A673 (cell line): ENCODE results near the gene PXDN. TPM values are rescaled to one million over a fixed set of nuclear protein-coding genes. Genes with fewer than 3 reads are reported as not detected.

Source experiments
- BruUV-seq: library from RNA; stranded (reverse); fragments of 400-500 nt; replicated peaks from 2 replicates; lab custom pipeline; 2021; lab: Mats Ljungman, UMichigan
- CTCF ChIA-PET: fragments of 300-600 bp; sonication (Branson Sonifier 250); formaldehyde crosslinking; loops from one replicate; lab custom pipeline; 2022; ENCODE audit warnings: antibody characterized with exemption; lab: Charles Lee
- POLR2A ChIA-PET: fragments of 300-600 bp; sonication (Branson Sonifier 250); formaldehyde crosslinking; loops from one replicate; lab custom pipeline; 2022; ENCODE audit warnings: antibody characterized with exemption; ENCODE audit not compliant: low non-redundant PET; lab: Charles Lee
- DNase-seq: peaks from one replicate; pipeline ENCODE4 v3.0.0-alpha.2; 2015; ENCODE audit warnings: low spot score
- H3K27ac ChIP-seq: fragments of 200-600 bp; sonication (generic); 2 replicates; pipeline ENCODE4 v1.5.1; 2016; ENCODE audit warnings: mixed run types, low read depth, mild to moderate bottlenecking, mixed read lengths, antibody characterized with exemption, low read length; ENCODE audit not compliant: poor library complexity, severe bottlenecking
- H3K27me3 ChIP-seq: fragments of 200-600 bp; sonication (generic); replicated peaks from 2 replicates; pipeline ENCODE4 v1.6.1; 2017; ENCODE audit warnings: mixed run types, low read depth, mild to moderate bottlenecking, mixed read lengths, antibody characterized with exemption, low read length; ENCODE audit not compliant: insufficient read depth, poor library complexity
- H3K36me3 ChIP-seq: fragments of 200-600 bp; sonication (generic); 2 replicates; pipeline ENCODE4 v1.6.1; 2016; ENCODE audit warnings: mixed run types, mild to moderate bottlenecking, mixed read lengths, antibody characterized with exemption, low read length; ENCODE audit not compliant: insufficient read depth, poor library complexity, severe bottlenecking
- H3K4me1 ChIP-seq: fragments of 200-600 bp; sonication (generic); 2 replicates; pipeline ENCODE4 v1.6.1; 2017; ENCODE audit warnings: mixed run types, mild to moderate bottlenecking, mixed read lengths, antibody characterized with exemption, low read length; ENCODE audit not compliant: insufficient read depth, poor library complexity, severe bottlenecking
- H3K4me3 ChIP-seq: fragments of 200-600 bp; sonication (generic); 2 replicates; pipeline ENCODE4 v1.5.1; 2016; ENCODE audit warnings: low read depth, mixed run types, mild to moderate bottlenecking, mixed read lengths, low read length; ENCODE audit not compliant: poor library complexity, severe bottlenecking
- H3K9me3 ChIP-seq: fragments of 200-600 bp; sonication (generic); 2 replicates; pipeline ENCODE4 v1.6.1; 2016; ENCODE audit warnings: mixed run types, low read depth, mild to moderate bottlenecking, mixed read lengths, antibody characterized with exemption, low read length; ENCODE audit not compliant: poor library complexity, severe bottlenecking
- EZH2 ChIP-seq: fragments of 200-600 bp; sonication (generic); IDR thresholded peaks from 2 replicates; pipeline ENCODE4 v1.6.1; 2017; ENCODE audit warnings: borderline replicate concordance, low read depth, mild to moderate bottlenecking, mixed read lengths, antibody characterized with exemption, low read length; ENCODE audit not compliant: poor library complexity, severe bottlenecking
- intact Hi-C: fragments of 100-400 bp; cut with micrococcal nuclease; formaldehyde crosslinking; loops from one replicate; pipeline ENCODE4 v1.10.0; 2022; ENCODE audit not compliant: unreplicated experiment
- total RNA-seq: library from RNA; stranded (reverse); gene quantifications from 2 replicates; pipeline ENCODE4 v1.2.3, GENCODE V29; 2021
- TF ChIP-seq, protein P1 (sequence below): fragments of 300-800, 200-600 bp; sonication (generic); conservative IDR thresholded peaks from 2 replicates; pipeline ENCODE4 v1.5.1; 2017; ENCODE audit warnings: low read depth, mild to moderate bottlenecking, antibody characterized with exemption, low read length, moderate library complexity, mixed read lengths

The PXDN gene
- total RNA-seq, 1 experiment from 2014 or later: 162 TPM

DNA sequence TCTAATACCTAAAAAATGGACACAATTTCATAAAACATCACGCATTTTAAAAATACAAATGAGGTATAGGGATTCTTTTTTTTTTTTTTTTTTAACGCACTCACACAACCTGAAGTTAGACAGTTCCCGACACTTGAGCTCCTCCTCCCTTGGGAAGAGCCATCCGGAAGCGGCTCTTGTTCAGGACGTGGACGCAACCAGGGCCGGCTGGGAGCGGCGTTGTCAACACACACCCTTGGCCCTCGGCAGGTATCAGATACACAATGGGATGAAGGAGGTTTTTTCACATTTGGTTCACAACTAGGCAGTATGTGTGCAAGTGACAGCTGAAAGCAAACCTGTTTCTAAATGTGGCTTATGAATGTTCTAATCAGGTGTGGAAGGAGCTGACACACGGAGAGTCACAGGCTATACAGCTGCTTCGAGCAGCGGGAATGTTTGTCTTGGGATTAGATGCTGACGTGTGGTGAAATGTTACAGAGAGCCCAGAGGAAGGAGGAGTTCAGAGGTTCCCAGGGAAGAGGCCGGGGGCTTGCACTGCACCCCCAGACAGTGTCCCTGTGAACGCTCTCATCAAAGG, 111.1 kb downstream of the PXDN start:
- no peak for DNase-seq
- Histone ChIP-seq H3K9me3 (no peaks in the 10 kb centered on the region), H3K4me1 (peaks cover 7% of the 10 kb centered on the region), H3K27ac (no peak overlapping the region), H3K4me3 (no peak overlapping the region), H3K27me3 (no peaks in the 10 kb centered on the region), H3K36me3 (peaks cover 70% of the 10 kb centered on the region)
- intact Hi-C loops: no loop called here
- ChIA-PET CTCF (no interaction called here), POLR2A (no interaction called here)
- TF ChIP-seq, protein P1, sequence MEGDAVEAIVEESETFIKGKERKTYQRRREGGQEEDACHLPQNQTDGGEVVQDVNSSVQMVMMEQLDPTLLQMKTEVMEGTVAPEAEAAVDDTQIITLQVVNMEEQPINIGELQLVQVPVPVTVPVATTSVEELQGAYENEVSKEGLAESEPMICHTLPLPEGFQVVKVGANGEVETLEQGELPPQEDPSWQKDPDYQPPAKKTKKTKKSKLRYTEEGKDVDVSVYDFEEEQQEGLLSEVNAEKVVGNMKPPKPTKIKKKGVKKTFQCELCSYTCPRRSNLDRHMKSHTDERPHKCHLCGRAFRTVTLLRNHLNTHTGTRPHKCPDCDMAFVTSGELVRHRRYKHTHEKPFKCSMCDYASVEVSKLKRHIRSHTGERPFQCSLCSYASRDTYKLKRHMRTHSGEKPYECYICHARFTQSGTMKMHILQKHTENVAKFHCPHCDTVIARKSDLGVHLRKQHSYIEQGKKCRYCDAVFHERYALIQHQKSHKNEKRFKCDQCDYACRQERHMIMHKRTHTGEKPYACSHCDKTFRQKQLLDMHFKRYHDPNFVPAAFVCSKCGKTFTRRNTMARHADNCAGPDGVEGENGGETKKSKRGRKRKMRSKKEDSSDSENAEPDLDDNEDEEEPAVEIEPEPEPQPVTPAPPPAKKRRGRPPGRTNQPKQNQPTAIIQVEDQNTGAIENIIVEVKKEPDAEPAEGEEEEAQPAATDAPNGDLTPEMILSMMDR: no peak
- no peak for TF ChIP-seq EZH2
- BruUV-seq: no TSS peak

GRCh38 chr2:1632510-1632909, 111.8 kb downstream of the PXDN start:
- DNase-seq: no peak
- TF ChIP-seq EZH2: no peak
- TF ChIP-seq, protein P1: no peak
- Histone ChIP-seq H3K27ac (no peak overlapping the region), H3K36me3 (peaks cover 66% of the 10 kb centered on the region), H3K4me3 (no peak overlapping the region), H3K4me1 (peaks cover 7% of the 10 kb centered on the region), H3K9me3 (no peaks in the 10 kb centered on the region), H3K27me3 (no peaks in the 10 kb centered on the region)
- intact Hi-C loops: no loop called here
- no TSS peak for BruUV-seq
- POLR2A ChIA-PET: no interaction called here
- CTCF ChIA-PET: no interaction called here

GRCh38 chr2:1632002-1632348, 112.3 kb downstream of the PXDN start:
- no peak for TF ChIP-seq EZH2
- TF ChIP-seq, protein P1: no peak
- Histone ChIP-seq H3K27ac (no peak overlapping the region), H3K4me3 (no peak overlapping the region), H3K4me1 (peaks cover 7% of the 10 kb centered on the region), H3K27me3 (no peaks in the 10 kb centered on the region), H3K36me3 (peaks cover 66% of the 10 kb centered on the region), H3K9me3 (no peaks in the 10 kb centered on the region)
- DNase-seq: no peak
- ChIA-PET CTCF (no interaction called here), POLR2A (no interaction called here)
- BruUV-seq: TSS peak; percentile 77
- intact Hi-C loops: no loop called here
